Smooth muscle cell (in vitro differentiated cells): Measurements from ENCODE around the gene CHMP3. TPM values are rescaled to one million over a fixed set of nuclear protein-coding genes. Genes with fewer than 3 reads are reported as not detected.

ENCODE experiments used
- DNase-seq: peaks from one replicate; lab custom pipeline; 2025; ENCODE audit not compliant: unreplicated experiment; lab: John Stamatoyannopoulos, UW
- H2AFZ ChIP-seq: fragments of 200-600 bp; sonication (generic); 2 replicates; pipeline ENCODE4 v1.6.0; 2016; ENCODE audit warnings: antibody characterized with exemption, low read depth, mild to moderate bottlenecking
- H3F3A ChIP-seq: fragments of 200-600 bp; sonication (generic); 2 replicates; pipeline ENCODE4 v1.6.0; 2017; ENCODE audit warnings: antibody characterized with exemption, low read depth
- H3K27ac ChIP-seq: fragments of 200-600 bp; sonication (generic); 2 replicates; pipeline ENCODE4 v1.5.1; 2016; ENCODE audit warnings: low read depth, mild to moderate bottlenecking
- H3K27me3 ChIP-seq: fragments of 200-600 bp; sonication (generic); 2 replicates; pipeline ENCODE4 v1.6.1; 2016; ENCODE audit warnings: low read depth, mild to moderate bottlenecking
- H3K36me3 ChIP-seq: fragments of 200-600 bp; sonication (generic); 2 replicates; pipeline ENCODE4 v1.5.1; 2016; ENCODE audit warnings: low read depth
- H3K4me1 ChIP-seq: fragments of 200-600 bp; sonication (generic); 2 replicates; pipeline ENCODE4 v1.5.1; 2016; ENCODE audit warnings: low read depth
- H3K4me2 ChIP-seq: fragments of 200-600 bp; sonication (generic); 2 replicates; pipeline ENCODE4 v1.6.0; 2016; ENCODE audit warnings: mild to moderate bottlenecking
- H3K4me3 ChIP-seq: fragments of 200-600 bp; sonication (generic); 2 replicates; pipeline ENCODE4 v1.5.1; 2016; ENCODE audit warnings: mild to moderate bottlenecking
- H3K79me2 ChIP-seq: fragments of 200-600 bp; sonication (generic); 2 replicates; pipeline ENCODE4 v1.6.0; 2016; ENCODE audit warnings: low read depth, mild to moderate bottlenecking
- H3K9ac ChIP-seq: fragments of 200-600 bp; sonication (generic); 2 replicates; pipeline ENCODE4 v1.6.0; 2016; ENCODE audit warnings: low read depth
- H3K9me3 ChIP-seq: fragments of 200-600 bp; sonication (generic); replicated peaks from 2 replicates; pipeline ENCODE4 v1.5.1; 2016; ENCODE audit warnings: low read depth
- H4K20me1 ChIP-seq: fragments of 200-600 bp; sonication (generic); 2 replicates; pipeline ENCODE4 v1.6.0; 2016; ENCODE audit warnings: low read depth
- CTCF ChIP-seq: fragments of 200-600 bp; sonication (generic); IDR thresholded peaks from 2 replicates; pipeline ENCODE4 v1.5.1; 2017; ENCODE audit warnings: borderline replicate concordance, mild to moderate bottlenecking, antibody characterized with exemption; ENCODE audit not compliant: insufficient read depth, poor library complexity, severe bottlenecking
- WGBS: methylation state at CpG from one replicate; pipeline ENCODE4 v1.1.7; 2016; ENCODE audit warnings: low lambda C conversion rate; 5-methylcytosine and 5-hydroxymethylcytosine counted together
- polyA plus RNA-seq: library from polyadenylated mRNA; unstranded; fragments of >200 nt; fragmentation: Nextera tagmentation; extraction: Ambion mirVana; gene quantifications from 2 replicates; pipeline ENCODE4 v1.2.1, GENCODE V29; 2016
- total RNA-seq: library from RNA; depleted of rRNA; stranded (reverse); fragments of >200 nt; gene quantifications from 2 replicates; pipeline ENCODE4 v1.2.3, GENCODE V29; 2014

Gene CHMP3
- total and polyA plus RNA-seq, 2 experiments from 2014 or later, result 41.5 to 42.9 TPM

GRCh38 chr2:86482034-86482433 is 81.2 kb downstream of the CHMP3 start:
- no peak overlapping the region for H3K4me3 ChIP-seq
- H3F3A ChIP-seq, result no peaks in the 10 kb centered on the region
- H2AFZ ChIP-seq, result no peak overlapping the region
- no peak for TF ChIP-seq CTCF
- no peak for DNase-seq
- H3K27ac ChIP-seq, result no peak overlapping the region
- WGBS, result 89% methylated on average over 3 of the region's 3 CpGs
- no peak overlapping the region for H3K4me2 ChIP-seq
- no peak overlapping the region for H3K9ac ChIP-seq
- no peaks in the 10 kb centered on the region for H3K9me3 ChIP-seq
- peaks cover 57% of the 10 kb centered on the region for H4K20me1 ChIP-seq
- no peaks in the 10 kb centered on the region for H3K79me2 ChIP-seq
- peaks cover 73% of the 10 kb centered on the region for H3K36me3 ChIP-seq
- H3K27me3 ChIP-seq, result no peaks in the 10 kb centered on the region
- H3K4me1 ChIP-seq, result no peaks in the 10 kb centered on the region

GRCh38 chr2:86480105-86480504 is 83.1 kb downstream of the CHMP3 start:
- Histone ChIP-seq H3K4me2 (no peak overlapping the region), H3K79me2 (no peaks in the 10 kb centered on the region), H2AFZ (no peak overlapping the region), H3K27ac (no peak overlapping the region), H3K4me3 (no peak overlapping the region), H3K27me3 (no peaks in the 10 kb centered on the region), H4K20me1 (peaks cover 74% of the 10 kb centered on the region), H3F3A (peaks cover 3% of the 10 kb centered on the region), H3K9ac (no peak overlapping the region), H3K4me1 (no peaks in the 10 kb centered on the region), H3K36me3 (peaks cover 61% of the 10 kb centered on the region), H3K9me3 (no peaks in the 10 kb centered on the region)
- no peak for TF ChIP-seq CTCF
- no peak for DNase-seq
- WGBS, result 89% methylated on average over 7 of the region's 7 CpGs

- Histone ChIP-seq H3K4me1 (no peaks in the 10 kb centered on the region), H3K4me2 (no peak overlapping the region), H3F3A (peaks cover 3% of the 10 kb centered on the region), H3K4me3 (no peak overlapping the region), H3K79me2 (no peaks in the 10 kb centered on the region), H3K27me3 (no peaks in the 10 kb centered on the region), H2AFZ (no peak overlapping the region), H3K9me3 (no peaks in the 10 kb centered on the region), H3K9ac (no peak overlapping the region), H3K36me3 (peaks cover 42% of the 10 kb centered on the region), H3K27ac (no peak overlapping the region), H4K20me1 (peaks cover 73% of the 10 kb centered on the region)
- TF ChIP-seq CTCF, result no peak
- no peak for DNase-seq
These were observed 85.9 kb downstream of the CHMP3 start for GRCh38 chr2:86477349-86477748.

- peaks cover 39% of the 10 kb centered on the region for H3K36me3 ChIP-seq
These were observed 86.3 kb downstream of the CHMP3 start for GRCh38 chr2:86476918-86477317.

More at GRCh38 chr2:86476918-86477317, 86.3 kb downstream of the CHMP3 start:
- Histone ChIP-seq H3F3A (peaks cover 3% of the 10 kb centered on the region), H3K9ac (no peak overlapping the region), H3K9me3 (no peaks in the 10 kb centered on the region), H3K4me1 (no peaks in the 10 kb centered on the region), H3K27ac (no peak overlapping the region), H3K4me2 (no peak overlapping the region), H3K27me3 (no peaks in the 10 kb centered on the region), H3K4me3 (no peak overlapping the region), H3K79me2 (no peaks in the 10 kb centered on the region), H2AFZ (no peak overlapping the region), H4K20me1 (peaks cover 74% of the 10 kb centered on the region)
- 96% methylated on average over 3 of the region's 3 CpGs for WGBS
- no peak for TF ChIP-seq CTCF
- DNase-seq, result no peak
